Astrocyte of the hippocampus (primary cell): ENCODE measurements around the gene CTTNBP2.

Source experiments
- DNase-seq: peaks from one replicate; pipeline ENCODE4 v3.0.0; 2011; ENCODE audit warnings: low read depth, low spot score

The CTTNBP2 gene

GRCh38 chr7:117819558-117819957 lies 53.7 kb downstream of the CTTNBP2 start:
- no peak for DNase-seq

GRCh38 chr7:117818232-117818631 lies 55.0 kb downstream of the CTTNBP2 start:
- DNase-seq = no peak

GRCh38 chr7:117816727-117817126 lies 56.5 kb downstream of the CTTNBP2 start:
- DNase-seq = no peak

GRCh38 chr7:117811696-117812095 lies 61.5 kb downstream of the CTTNBP2 start:
- DNase-seq = no peak

- DNase-seq = peak; percentile 34
Measured at GRCh38 chr7:117810642-117811512, 62.4 kb downstream of the CTTNBP2 start.

- no peak for DNase-seq
Measured at GRCh38 chr7:117809958-117810357, 63.3 kb downstream of the CTTNBP2 start.

- DNase-seq = peak; percentile 70
Measured at GRCh38 chr7:117808910-117809705, 64.1 kb downstream of the CTTNBP2 start.

- DNase-seq = peak; percentile 89
Measured at GRCh38 chr7:117808341-117808757, 64.9 kb downstream of the CTTNBP2 start.

- DNase-seq = peak; percentile 17
Measured at GRCh38 chr7:117807676-117808075, 65.6 kb downstream of the CTTNBP2 start.

- DNase-seq = no peak
Measured at GRCh38 chr7:117806011-117806410, 67.2 kb downstream of the CTTNBP2 start.

GRCh38 chr7:117805241-117805640 lies 68.0 kb downstream of the CTTNBP2 start:
- no peak for DNase-seq

GRCh38 chr7:117803476-117803875 lies 69.8 kb downstream of the CTTNBP2 start:
- no peak for DNase-seq

GRCh38 chr7:117802660-117803059 lies 70.6 kb downstream of the CTTNBP2 start:
- DNase-seq = no peak

- DNase-seq = no peak
Measured at GRCh38 chr7:117800841-117801240, 72.4 kb downstream of the CTTNBP2 start.

GRCh38 chr7:117800406-117800805 lies 72.8 kb downstream of the CTTNBP2 start:
- DNase-seq = no peak

- DNase-seq = no peak
Measured at GRCh38 chr7:117796889-117797288, 76.4 kb downstream of the CTTNBP2 start.

GRCh38 chr7:117793976-117794375 lies 79.3 kb downstream of the CTTNBP2 start:
- no peak for DNase-seq

GRCh38 chr7:117793521-117793920 lies 79.7 kb downstream of the CTTNBP2 start:
- no peak for DNase-seq

GRCh38 chr7:117791877-117792780 lies 81.1 kb downstream of the CTTNBP2 start:
- DNase-seq = no peak

GRCh38 chr7:117790731-117791130 lies 82.5 kb downstream of the CTTNBP2 start:
- DNase-seq = no peak

- no peak for DNase-seq
Measured at GRCh38 chr7:117790251-117790650, 83.0 kb downstream of the CTTNBP2 start.

GRCh38 chr7:117785431-117785830 lies 87.8 kb downstream of the CTTNBP2 start:
- DNase-seq = no peak
